ENCODE measurements around the gene FMO3.

Gene FMO3

DNA sequence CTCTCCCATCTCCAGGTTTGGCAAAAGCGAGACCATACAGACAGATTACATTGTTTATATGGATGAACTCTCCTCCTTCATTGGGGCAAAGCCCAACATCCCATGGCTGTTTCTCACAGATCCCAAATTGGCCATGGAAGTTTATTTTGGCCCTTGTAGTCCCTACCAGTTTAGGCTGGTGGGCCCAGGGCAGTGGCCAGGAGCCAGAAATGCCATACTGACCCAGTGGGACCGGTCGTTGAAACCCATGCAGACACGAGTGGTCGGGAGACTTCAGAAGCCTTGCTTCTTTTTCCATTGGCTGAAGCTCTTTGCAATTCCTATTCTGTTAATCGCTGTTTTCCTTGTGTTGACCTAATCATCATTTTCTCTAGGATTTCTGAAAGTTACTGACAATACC lies 26.4 kb downstream of the FMO3 start:
- DNase-seq, result no peak

DNA sequence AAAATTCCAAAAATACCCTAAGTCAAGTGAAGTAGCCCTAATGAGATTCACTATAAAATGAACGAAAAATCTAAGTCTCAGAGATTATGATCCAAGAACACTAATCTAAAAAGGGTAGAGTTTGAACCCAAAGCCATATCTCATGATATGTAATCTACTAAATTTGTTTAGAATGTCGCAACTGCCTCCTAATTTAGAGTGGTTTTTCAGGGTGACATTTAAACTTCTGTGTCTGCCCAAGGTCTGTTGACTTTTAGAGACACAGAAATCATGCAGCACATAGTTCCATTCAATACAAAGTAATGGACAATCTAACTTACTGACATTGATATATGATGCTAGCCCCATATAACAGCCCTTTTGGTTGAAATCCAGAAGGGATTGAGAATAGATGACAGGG lies 28.9 kb downstream of the FMO3 start:
- DNase-seq, result no peak

DNA sequence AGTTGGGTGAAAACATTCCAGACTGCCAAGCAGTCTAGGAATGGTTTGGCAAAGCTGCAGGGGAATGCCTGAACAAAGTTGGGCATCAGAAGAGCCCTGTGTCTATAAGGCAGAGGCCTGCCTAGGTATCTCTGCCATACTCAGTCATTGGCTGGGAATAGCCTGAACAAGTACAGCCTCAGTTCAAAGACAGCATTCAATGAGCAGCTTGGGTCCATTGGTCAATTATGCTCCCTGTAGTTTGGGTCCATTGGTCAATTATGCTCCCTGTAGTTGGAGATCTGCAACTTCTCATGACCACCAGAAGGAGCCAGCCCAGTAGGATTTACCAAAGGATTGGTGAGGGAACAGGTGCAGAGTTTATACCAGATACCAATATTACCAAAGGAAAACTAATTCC lies 31.6 kb downstream of the FMO3 start:
- DNase-seq, result no peak

DNA sequence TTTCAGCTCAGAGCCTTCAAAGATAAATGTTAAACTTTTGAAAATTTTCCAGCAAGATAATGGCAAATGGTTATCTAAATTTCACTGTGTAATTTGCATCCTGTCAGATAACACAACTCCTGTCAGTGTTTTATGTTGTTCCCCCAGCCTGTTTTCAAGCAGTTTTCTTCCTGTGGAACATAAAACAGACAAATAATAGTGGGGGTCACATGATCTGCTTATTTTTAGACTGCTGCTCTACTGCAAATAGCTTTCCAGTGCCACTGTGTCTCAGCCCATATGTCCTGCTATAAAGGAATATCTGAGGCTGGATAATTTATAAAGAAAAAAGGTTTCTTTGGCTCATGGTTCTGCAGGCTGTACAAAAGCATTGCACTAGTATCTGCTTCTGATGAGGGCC lies 32.2 kb downstream of the FMO3 start:
- no peak for DNase-seq

DNA sequence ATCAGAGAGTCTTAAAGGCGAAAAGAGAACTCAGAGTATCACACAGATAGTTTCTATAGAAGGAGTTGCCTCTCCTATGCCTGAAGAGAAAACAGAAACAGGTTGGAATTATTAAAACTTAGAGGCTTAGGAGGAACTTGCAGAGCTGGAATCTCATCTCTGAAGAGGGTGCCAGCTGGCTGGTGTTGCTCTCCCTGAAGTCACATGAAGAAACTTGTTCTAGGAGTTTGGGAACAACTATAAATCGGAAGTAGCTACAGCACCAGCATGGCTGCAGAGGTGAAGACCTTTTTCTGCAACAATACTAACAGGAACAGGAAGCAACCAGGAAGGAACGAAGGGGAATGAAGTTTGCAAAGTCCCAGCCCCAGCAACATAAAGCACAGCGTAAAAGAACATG lies 35.8 kb downstream of the FMO3 start:
- no peak for DNase-seq

DNA sequence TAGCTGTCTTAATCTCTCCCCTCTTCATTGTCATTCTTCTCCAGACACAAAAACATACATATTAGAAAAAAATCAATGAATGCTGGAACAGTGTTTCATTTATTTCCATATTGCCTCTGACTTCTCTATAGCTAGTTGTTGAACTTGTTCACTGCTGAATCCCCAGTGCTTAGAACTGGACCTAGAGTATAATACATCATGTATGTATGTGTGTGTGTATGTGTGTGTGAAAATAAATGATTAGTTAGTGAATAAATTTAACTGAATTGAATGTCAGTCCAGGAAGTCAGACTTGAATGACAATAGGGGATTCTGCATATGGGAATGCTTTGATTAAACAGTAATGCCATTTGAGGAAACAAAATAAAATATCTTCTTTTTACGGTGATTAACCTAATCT lies 36.4 kb downstream of the FMO3 start:
- DNase-seq, result no peak

DNA sequence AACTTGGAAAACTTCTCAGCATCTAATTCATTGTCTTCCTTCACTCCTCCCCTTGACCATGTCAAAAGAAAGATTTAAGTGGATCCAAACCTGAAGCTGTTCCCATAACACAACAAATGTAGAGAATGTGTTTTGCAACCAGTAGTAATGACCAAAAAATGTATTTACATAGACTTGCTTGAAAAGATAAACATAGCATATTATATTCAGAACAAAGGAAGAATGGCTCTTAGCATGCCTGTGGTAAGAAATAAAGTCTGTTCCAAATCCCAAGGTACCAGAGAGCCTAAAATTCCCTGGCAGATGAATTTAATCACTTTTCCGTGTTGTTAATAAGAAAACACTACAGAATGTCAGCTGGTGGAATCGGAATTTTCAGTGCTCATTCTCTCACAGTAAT lies 36.8 kb downstream of the FMO3 start:
- DNase-seq, result no peak

DNA sequence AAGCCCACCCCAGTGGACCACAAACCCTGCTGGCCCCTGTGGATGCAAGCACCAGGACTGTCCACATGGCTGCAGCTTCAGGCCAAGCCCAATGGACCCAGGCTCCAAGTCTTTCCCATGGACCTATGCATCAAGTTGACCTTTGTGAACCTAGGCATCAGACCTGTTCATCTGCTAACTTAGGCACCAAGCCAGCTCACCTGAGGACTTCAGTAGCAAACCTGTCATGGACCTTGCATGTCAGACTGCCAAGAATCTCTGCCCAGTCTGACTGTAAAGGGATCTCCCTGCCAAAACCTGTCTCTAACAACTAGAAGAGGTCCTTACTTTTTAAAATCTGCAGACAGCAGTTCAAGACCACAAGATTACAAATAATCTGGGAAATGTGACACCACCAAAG lies 37.8 kb downstream of the FMO3 start:
- no peak for DNase-seq

DNA sequence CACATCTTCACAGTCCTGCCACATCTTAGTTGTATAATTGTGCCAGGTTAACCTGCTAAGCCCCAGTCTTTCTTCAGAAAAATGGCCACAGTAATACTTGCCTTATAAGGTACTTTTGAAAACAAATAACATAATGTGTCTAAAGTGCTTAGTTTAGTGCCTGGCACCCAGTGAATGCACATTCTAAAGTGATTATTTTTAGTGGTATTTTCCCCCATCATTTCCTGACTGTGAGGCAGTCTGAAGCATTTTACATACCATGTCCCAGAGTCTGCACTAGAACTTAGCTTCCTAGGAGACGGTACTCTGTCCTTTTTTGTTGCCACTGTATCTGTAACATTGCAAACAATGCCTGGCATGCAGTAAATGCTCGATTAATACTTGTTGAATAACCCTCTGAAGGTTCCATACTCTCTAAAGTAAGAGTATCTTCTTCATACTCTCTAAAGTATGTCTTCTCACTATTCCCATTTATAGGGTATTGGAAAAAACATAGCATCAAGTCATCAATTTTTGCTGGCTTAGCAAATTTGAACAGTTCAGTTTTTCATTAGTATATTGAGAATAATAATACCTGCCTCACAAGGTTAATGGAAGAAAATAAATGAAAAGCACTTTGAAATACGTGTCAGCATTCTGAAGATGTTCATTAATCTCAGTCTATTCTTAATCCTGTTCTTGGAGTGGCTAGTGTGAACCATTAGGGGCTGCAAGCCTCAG lies 43.7 kb downstream of the FMO3 start:
- no peak for DNase-seq

DNA sequence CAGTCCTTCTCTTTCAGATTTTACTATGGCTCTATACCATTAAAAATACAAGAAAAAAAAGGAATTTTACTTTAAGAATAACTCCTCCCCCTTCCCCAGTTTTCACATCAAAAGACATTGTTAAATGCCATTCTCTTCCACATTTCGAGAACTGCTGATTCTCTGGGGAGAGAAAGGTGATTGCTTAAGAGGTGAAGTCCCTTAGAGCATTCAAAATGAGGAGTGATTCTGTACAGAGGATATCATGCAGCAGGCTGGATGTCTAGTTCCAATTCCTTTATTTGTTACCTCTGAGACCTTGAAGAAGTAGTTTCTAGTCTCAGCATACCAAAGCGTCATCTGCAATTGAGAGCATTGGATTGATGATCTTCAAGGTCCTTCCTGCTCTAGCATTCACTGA lies 46.9 kb downstream of the FMO3 start:
- no peak for DNase-seq

DNA sequence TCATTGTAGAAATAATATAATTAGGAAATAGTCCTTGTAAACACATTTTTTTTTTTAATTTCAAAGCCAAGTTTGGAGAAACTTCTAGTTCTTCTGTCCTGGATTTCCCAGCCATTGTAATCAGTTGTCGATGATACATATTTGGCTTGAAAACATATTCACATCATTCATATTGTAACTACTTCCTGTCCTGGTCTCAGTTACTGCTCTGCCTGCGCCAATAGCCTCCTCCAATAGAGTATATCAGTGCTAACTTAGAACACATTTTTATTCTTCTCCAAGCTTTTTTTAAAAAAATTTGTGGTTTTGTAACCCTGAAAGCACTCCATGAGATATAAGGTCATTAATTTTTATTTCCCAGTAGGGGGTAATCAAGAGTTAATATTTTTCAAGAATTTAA lies 48.3 kb downstream of the FMO3 start:
- DNase-seq, result no peak

DNA sequence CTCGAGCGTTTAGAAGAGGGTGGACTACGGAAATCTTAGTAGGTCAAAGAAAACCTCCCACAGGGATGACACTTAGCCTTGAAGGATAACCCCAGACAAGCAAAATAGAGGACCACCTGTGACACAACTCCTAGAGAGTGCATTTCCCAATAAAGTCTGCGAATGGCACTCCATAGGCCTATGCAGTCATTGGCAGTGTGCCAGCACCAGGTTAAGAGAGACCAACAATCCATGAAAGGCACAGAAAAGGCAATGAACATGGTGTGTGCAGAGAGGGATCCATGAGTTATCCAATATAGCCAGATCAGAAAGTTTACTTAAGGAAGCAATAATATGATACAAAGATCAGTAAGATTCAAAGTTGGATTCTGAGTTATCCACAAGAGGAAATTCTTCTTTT lies 49.2 kb downstream of the FMO3 start:
- no peak for DNase-seq

DNA sequence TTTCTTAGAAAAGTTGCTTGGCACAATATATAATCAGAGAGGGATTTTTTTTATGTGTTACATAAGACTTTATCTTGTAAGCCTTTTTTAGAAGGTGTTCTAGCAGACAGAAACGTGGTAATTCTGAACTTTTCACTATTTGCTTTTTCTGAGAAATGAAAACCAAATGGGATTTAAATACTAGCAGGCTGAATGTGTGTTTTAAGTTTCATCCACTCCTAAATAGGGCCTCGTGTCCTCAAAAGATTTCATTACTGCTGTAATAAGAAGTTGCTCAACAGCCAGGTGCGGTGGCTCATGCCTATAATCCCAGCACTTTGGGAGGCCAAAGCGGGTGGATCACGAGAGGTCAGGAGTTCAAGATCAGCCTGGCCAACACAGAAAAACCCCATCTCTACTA lies 49.7 kb downstream of the FMO3 start:
- no peak for DNase-seq

DNA sequence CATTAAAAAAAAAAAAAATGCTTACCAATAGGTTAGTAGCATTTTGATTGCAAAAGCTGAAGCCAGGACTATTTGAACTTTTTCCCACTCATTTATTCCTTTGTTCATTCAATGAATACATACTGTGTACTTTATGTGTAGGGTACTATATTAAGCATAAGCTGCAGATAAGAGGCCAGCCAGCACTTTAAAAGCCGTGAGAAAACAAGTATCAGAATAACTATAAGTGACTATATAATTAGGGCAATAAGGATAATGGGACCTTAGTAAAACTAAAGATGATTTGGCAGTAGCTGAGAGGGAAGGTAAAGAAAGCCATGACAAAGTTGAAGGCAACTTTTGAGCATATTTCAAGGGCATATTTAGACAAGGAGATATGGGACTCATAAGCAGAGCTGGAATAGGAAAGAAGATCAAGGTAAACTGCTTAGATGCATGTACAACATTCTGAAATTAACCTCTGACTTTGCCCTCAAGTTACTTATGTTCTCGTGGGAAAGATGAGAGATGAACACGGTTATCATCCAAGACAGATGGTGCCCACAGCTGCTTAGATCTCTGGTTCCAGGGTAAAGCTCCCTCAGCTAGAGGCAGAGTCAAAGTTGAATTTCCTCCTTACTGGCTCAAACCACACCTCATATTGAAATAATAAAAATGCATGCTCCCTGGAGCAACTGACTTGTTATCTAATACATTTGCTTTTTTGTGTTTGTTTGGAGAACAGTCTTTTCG lies 50.4 kb downstream of the FMO3 start:
- DNase-seq, result no peak

DNA sequence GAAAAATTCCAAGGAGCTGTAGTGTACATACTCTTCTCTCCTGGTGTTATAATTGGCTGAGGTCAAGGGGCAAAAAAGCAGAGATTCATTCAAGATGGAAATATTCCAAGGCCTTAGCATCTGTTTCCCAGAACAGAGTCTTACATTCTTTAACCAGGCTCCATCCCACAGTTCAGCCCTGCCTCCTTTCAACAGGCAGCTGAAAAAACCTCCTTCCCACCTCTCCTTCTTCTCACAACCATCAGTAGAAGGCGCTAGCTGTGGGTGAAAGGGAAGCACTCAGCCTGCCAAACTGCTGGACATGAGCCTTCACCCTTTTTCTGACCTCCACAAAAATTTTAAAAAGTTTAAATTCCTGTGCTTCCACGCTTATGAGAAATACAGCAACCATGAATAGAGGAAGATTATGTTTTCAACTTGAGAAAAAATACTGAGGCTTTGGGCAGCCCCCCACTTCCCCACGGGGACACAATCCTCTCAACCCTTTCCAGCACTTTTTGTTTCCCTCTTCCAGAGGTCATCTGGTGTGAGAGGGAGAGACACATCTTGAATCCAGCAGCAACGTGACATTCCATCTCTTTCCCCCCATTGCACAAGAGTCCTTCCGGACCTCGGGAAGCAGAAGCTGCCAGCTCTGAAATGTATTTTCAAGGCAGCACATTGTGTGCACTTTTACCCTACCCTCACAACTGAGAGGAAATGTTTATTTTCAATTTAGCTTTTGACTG lies 51.1 kb downstream of the FMO3 start:
- DNase-seq, result no peak

DNA sequence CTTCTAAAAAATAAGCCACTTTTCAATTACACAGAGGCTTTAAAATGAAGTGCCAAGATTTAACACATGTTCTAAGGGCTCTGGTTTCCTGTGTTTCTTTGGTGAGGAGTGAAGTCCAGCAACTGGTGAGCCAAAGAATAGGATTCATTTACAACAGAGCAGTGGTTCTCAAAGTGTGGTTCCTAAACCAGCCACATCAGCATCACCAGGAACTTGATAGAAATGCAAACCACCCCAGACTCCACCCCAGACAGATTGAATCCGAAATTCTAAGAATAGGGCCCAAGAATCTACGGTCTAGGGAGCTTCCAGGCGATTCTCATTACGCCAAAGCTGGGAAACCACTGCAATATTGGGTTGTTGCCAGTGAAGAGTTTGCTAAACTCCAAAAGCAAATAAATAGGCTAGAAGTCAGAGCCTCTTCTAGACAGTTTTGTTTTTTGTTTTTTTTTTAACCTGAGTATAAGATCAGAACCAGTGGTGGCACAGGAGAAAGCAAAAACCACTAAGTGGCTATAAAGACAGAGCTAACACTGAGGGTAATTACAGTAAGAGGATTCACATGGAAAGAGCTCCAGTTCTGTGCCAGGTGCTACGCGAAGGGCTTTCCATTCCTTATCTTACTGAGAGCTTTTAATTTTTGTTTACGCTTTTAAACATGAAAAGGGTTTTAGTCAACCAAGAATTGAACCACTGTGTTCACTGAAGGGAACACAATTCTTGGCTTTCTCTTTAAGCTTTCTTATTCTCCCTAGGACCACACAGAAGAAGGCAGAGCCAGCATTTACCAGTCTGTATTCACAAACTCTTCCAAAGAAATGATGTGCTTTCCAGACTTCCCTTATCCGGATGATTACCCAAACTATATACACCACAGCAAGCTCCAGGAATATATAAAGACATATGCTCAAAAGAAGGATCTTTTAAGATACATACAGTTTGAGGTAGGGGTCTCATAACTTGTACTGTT lies 52.0 kb downstream of the FMO3 start:
- no peak for DNase-seq

DNA sequence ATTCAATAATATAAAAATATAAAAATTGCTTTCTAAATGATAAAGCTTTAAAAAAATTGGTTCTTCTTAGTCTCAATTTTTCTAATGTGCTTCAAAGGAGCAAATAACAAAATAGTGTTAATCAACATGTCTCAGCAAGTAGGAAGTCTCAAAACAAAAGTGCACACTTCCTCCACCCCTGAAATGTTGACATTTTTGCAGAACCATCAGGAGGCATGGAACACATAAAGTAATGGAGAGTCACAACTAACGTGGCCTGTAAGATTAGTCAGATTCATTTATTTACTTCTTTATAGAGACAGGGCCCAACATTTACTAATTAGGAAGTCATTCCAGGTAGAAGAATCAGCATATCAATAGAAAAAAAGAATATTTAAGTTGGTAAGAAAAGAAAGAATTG lies 59.5 kb downstream of the FMO3 start:
- DNase-seq, result no peak

DNA sequence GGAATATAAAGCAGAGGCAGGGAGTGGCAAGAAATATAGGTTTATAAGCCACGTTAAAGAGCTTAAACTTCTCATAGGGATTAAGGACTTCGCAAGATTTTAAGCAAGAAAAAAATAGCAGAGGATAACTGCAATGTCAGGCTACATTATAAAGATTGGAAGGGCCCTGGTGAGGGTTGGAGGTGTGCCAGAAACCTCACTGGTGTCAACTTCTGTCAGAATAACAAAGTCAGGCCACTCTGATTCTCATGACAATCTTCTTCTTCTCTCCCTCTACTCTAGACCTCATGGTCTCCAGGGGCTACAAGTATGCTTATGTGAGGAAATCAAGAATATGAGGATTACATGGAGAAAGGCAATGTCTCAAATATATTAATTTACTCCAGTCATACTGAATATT lies 61.8 kb downstream of the FMO3 start:
- no peak for DNase-seq

DNA sequence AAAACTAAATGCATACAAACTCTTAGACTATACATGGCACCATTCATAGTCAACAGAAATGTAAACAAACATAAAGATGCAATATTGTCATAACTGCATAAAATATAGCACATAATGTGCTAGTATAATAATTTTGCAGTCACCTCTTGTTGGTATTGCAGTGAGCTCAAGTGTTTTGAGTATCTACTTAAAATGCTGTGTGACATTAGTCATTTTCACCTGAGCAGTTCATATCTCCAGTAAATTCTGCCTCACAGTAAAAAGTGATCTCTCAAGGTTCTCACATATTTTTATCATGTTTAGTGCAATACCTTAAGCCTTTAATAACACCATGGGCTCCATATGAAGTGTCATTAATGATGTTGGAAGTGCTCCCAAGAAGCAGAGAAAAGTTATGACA lies 64.8 kb downstream of the FMO3 start:
- no peak for DNase-seq

DNA sequence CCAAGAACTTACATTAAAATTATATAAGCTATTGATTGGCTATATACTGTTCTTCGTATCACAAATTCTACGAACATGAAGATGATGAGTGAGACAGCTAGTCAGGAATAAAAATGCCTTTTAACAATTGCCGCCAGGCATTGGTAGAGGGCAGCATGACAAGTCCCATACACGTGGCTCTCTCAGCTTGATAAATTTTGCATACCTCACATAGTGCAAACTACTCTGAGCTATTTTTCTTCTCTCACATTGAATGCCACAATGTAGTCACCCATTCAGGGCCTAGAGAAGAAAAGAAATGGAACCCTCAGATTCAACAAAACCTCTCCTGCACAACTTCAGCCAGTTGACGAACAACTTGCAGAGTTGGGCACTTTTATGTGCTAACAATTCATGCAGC lies 67.4 kb downstream of the FMO3 start:
- no peak for DNase-seq

DNA sequence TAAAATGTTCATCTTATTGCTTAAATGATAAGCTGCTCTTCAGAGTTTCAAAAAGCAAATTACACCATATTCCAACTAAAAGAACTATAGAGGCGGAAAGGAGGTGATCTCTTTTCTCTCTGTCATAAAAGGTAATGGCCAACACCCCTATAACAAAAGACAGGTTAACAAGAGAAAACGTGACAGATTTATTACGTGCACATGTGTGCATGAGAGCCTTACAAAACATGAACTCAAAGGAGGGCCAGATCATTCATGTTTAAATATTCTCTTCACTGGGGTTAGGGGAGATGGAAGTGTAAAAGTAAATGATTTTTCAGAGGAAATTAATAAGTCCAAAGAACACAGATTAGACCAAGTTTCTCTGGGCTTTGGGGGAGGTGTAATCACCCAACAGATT lies 67.8 kb downstream of the FMO3 start:
- no peak for DNase-seq

DNA sequence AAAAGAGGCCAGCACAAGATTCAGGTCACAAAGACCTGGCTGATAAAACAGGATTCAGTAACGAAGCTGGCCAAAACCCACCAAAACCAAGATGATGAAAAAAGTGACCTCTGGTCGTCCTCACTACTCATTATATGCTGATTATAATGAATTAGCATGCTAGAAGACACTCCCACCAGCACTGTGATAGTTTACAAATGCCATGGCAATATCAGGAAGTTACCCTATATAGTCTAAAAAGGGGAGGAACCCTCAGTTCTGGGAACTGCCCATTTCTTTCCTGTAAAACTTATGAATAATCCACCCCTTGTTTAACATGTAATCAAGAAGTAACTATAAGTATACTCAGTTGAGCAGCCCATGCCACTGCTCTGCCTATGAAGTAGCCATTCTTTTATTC lies 68.4 kb downstream of the FMO3 start:
- DNase-seq, result no peak

DNA sequence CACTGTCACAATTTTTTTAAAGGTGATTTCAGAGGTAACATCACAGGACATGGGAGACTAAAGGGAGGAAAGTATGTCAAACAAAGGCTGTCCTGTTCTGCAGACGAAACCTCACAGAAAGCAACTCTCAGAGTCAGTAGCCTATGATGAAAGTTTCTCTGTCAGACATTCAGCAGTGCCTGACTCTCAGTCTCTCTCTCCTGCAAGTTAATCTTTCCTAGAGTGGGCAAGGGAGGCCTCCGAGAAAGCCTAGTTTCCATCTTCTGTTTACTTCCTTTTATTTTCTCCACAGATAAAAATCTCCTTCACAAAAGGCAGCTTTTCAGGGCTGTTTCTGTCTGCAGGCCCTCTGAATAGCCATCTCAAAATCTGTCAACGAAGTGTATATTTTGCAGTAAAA lies 69.5 kb downstream of the FMO3 start:
- no peak for DNase-seq

Measured in CD4-positive, alpha-beta T cell treated with Interleukin-4 for 4 hours (primary cell).